ENCODE results near the gene RPL5. TPM values are rescaled to one million over a fixed set of nuclear protein-coding genes. Genes with fewer than 3 reads are reported as not detected.

RPL5 gene
- total RNA-seq, 1 experiment from 2014 or later = 1,480 TPM

DNA sequence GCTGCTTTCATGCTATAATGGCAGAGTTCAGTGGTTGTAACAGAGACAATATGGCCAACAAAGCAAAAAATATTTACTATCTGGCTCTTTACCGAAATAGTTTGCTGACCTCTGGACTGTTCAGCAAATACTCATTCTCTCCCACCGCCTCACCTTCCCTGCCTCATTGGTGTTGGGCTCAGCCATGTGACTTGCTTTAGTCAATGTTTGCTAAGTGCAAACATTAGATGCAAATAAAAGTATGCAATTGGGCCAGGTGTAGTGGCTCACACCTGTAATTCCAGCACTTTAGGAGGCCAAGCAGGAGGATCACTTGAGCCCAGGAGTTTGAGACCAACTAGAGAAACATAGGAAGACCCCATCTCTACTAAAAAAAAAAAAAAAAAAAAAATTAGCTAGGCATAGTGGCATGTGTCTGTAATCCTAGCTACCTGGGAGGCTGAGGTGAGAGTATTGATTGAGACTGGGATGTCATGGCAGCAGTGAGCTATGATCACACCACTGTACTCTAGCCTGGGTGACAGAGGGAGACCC is 55.1 kb downstream of the RPL5 start:
- intact Hi-C loops (cut with micrococcal nuclease) = no loop called here
- no peak for TF ChIP-seq JUND (IDR thresholded peaks at IDR 0.05)
- TF ChIP-seq SRF (IDR thresholded peaks at IDR 0.05; ENCODE audit: low read depth) = no peak
- TF ChIP-seq, protein P1, sequence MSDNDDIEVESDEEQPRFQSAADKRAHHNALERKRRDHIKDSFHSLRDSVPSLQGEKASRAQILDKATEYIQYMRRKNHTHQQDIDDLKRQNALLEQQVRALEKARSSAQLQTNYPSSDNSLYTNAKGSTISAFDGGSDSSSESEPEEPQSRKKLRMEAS (IDR thresholded peaks at IDR 0.05) = no peak
- no peak for TF ChIP-seq POLR2A (IDR thresholded peaks at IDR 0.05; ENCODE audit: borderline replicate concordance, extremely low read depth, insufficient read depth, insufficient read length)
- TF ChIP-seq, protein P2, sequence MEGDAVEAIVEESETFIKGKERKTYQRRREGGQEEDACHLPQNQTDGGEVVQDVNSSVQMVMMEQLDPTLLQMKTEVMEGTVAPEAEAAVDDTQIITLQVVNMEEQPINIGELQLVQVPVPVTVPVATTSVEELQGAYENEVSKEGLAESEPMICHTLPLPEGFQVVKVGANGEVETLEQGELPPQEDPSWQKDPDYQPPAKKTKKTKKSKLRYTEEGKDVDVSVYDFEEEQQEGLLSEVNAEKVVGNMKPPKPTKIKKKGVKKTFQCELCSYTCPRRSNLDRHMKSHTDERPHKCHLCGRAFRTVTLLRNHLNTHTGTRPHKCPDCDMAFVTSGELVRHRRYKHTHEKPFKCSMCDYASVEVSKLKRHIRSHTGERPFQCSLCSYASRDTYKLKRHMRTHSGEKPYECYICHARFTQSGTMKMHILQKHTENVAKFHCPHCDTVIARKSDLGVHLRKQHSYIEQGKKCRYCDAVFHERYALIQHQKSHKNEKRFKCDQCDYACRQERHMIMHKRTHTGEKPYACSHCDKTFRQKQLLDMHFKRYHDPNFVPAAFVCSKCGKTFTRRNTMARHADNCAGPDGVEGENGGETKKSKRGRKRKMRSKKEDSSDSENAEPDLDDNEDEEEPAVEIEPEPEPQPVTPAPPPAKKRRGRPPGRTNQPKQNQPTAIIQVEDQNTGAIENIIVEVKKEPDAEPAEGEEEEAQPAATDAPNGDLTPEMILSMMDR (IDR thresholded peaks at IDR 0.05 in 2 of 3, conservative IDR thresholded peaks at IDR 0.05 in 1 of 3; ENCODE audit: borderline replicate concordance in 1 of 3, insufficient read depth in 1 of 3, low read depth in 2 of 3, low read length in 2 of 3) = no peak
- TF ChIP-seq RAD21 (IDR thresholded peaks at IDR 0.05; ENCODE audit: low read depth) = no peak
- TF ChIP-seq SIN3A (IDR thresholded peaks at IDR 0.05; ENCODE audit: low read depth) = no peak
- no peak for TF ChIP-seq EZH2 (IDR thresholded peaks at IDR 0.05)
- no peak for TF ChIP-seq ZNF274 (IDR thresholded peaks at IDR 0.05; ENCODE audit: low read depth, low read length)
- TF ChIP-seq ZFX (IDR thresholded peaks at IDR 0.05) = no peak
- no peak for TF ChIP-seq CEBPB (IDR thresholded peaks at IDR 0.05; ENCODE audit: low read depth)
- TF ChIP-seq SP1 (IDR thresholded peaks at IDR 0.05; ENCODE audit: low read depth) = no peak
- TF ChIP-seq EZH2phosphoT487 (IDR thresholded peaks at IDR 0.05; ENCODE audit: borderline replicate concordance) = no peak
- TF ChIP-seq, protein P3, sequence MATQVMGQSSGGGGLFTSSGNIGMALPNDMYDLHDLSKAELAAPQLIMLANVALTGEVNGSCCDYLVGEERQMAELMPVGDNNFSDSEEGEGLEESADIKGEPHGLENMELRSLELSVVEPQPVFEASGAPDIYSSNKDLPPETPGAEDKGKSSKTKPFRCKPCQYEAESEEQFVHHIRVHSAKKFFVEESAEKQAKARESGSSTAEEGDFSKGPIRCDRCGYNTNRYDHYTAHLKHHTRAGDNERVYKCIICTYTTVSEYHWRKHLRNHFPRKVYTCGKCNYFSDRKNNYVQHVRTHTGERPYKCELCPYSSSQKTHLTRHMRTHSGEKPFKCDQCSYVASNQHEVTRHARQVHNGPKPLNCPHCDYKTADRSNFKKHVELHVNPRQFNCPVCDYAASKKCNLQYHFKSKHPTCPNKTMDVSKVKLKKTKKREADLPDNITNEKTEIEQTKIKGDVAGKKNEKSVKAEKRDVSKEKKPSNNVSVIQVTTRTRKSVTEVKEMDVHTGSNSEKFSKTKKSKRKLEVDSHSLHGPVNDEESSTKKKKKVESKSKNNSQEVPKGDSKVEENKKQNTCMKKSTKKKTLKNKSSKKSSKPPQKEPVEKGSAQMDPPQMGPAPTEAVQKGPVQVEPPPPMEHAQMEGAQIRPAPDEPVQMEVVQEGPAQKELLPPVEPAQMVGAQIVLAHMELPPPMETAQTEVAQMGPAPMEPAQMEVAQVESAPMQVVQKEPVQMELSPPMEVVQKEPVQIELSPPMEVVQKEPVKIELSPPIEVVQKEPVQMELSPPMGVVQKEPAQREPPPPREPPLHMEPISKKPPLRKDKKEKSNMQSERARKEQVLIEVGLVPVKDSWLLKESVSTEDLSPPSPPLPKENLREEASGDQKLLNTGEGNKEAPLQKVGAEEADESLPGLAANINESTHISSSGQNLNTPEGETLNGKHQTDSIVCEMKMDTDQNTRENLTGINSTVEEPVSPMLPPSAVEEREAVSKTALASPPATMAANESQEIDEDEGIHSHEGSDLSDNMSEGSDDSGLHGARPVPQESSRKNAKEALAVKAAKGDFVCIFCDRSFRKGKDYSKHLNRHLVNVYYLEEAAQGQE (IDR thresholded peaks at IDR 0.05; ENCODE audit: low read depth) = no peak
- Histone ChIP-seq H3K9me2 (ENCODE audit: insufficient read depth) (no peaks in the 10 kb centered on the region), H3K27ac (ENCODE audit: low read depth, low read length) (no peak overlapping the region), H2AFZ (ENCODE audit: low read depth, low read length, poor library complexity, severe bottlenecking) (no peak overlapping the region), H3K9ac (ENCODE audit: low read length) (no peak overlapping the region), H3K27me3 (ENCODE audit: insufficient read depth, low read length) (no peaks in the 10 kb centered on the region), H4K20me1 (ENCODE audit: insufficient read depth) (no peaks in the 10 kb centered on the region), H3K36me3 (ENCODE audit: control insufficient read depth in 1 of 2, insufficient read depth in 2 of 2, low read length in 2 of 2) (no peaks in the 10 kb centered on the region), H3K4me3 (replicated peaks in 1 of 2; ENCODE audit: low read depth in 1 of 2, low read length in 2 of 2) (no peak overlapping the region), H3K9me3 (ENCODE audit: control insufficient read depth in 1 of 2, insufficient read depth in 1 of 2, low read depth in 1 of 2, low read length in 2 of 2) (peaks cover 3% of the 10 kb centered on the region in 2 experiments; a peak in 2 of 4 replicates), H3K4me2 (ENCODE audit: low read length) (no peak overlapping the region), H3K4me1 (ENCODE audit: control insufficient read depth in 1 of 2, insufficient read depth in 2 of 2, low read length in 2 of 2) (no peaks in the 10 kb centered on the region), H3K79me2 (ENCODE audit: insufficient read depth, low read length) (no peaks in the 10 kb centered on the region)
- ATAC-seq (no peak), DNase-seq (ENCODE audit: low read depth, low spot score) (no peak)
- ChIA-PET RAD21 (ENCODE audit: low non-redundant PET in 1 of 2, low total read pairs in 2 of 2, uncharacterized antibody in 2 of 2, unreplicated experiment in 2 of 2) (no interaction called here), CTCF (no interaction called here), POLR2A (no interaction called here)
- no TSS peak for BruUV-seq (replicated peaks)

All from HCT116 (cell line).